GM18873 (cell line): ENCODE data around the gene TTC7B.

ENCODE experiments used
- ATAC-seq: cut with Tn5 transposase; IDR thresholded peaks from one replicate; pipeline ENCODE4 v1.9.1; 2021; ENCODE audit warnings: mild to moderate bottlenecking, moderate library complexity, moderate number of reproducible peaks; ENCODE audit not compliant: unreplicated experiment, low FRiP score

Gene TTC7B

GRCh38 chr14:90585106-90585505 lies 231.1 kb downstream of the TTC7B start:
- ATAC-seq: no peak

GRCh38 chr14:90583916-90584605 lies 232.2 kb downstream of the TTC7B start:
- no peak for ATAC-seq

GRCh38 chr14:90583427-90583826 lies 232.8 kb downstream of the TTC7B start:
- ATAC-seq: no peak

- no peak for ATAC-seq
Observed at GRCh38 chr14:90582166-90582565, 234.1 kb downstream of the TTC7B start.

- no peak for ATAC-seq
Observed at GRCh38 chr14:90581745-90582144, 234.5 kb downstream of the TTC7B start.

- ATAC-seq: no peak
Observed at GRCh38 chr14:90580377-90581335, 235.6 kb downstream of the TTC7B start.

- no peak for ATAC-seq
Observed at GRCh38 chr14:90579816-90580215, 236.4 kb downstream of the TTC7B start.

GRCh38 chr14:90579088-90579487 lies 237.1 kb downstream of the TTC7B start:
- no peak for ATAC-seq

- ATAC-seq: no peak
Observed at GRCh38 chr14:90578283-90578985, 237.8 kb downstream of the TTC7B start.

- no peak for ATAC-seq
Observed at GRCh38 chr14:90577661-90578282, 238.5 kb downstream of the TTC7B start.

GRCh38 chr14:90576981-90577660 lies 239.1 kb downstream of the TTC7B start:
- ATAC-seq: no peak

- ATAC-seq: no peak
Observed at GRCh38 chr14:90576581-90576980, 239.6 kb downstream of the TTC7B start.

GRCh38 chr14:90575781-90576180 lies 240.4 kb downstream of the TTC7B start:
- no peak for ATAC-seq

GRCh38 chr14:90575336-90575735 lies 240.9 kb downstream of the TTC7B start:
- no peak for ATAC-seq

GRCh38 chr14:90574188-90575131 lies 241.8 kb downstream of the TTC7B start:
- no peak for ATAC-seq

- no peak for ATAC-seq
Observed at GRCh38 chr14:90573385-90574105, 242.7 kb downstream of the TTC7B start.

- ATAC-seq: no peak
Observed at GRCh38 chr14:90572441-90573150, 243.6 kb downstream of the TTC7B start.
